NCI-H2029 (cell line): ENCODE measurements around the gene RNF34.
A peak's percentile ranks its signal among the peaks of the same experiment; 100 is the strongest.
"Not testable (repeated sequence)": the region's sequence is repeated elsewhere in the genome, so short reads cannot be mapped to it uniquely, and the experiment has no call there.

Source experiments
- DNase-seq: peaks from one replicate; lab custom pipeline; 2025; lab: John Stamatoyannopoulos, UW

RNF34 gene

GRCh38 chr12:121399391-121400331, at the start of gene RNF34:
TSS of gene RNF34 (plus strand) at chr12:121400118. CDS start at chr12:121400213, 95 bp downstream.
- peak; percentile 98 for DNase-seq

GRCh38 chr12:121351820-121352681, 47.9 kb upstream of the RNF34 start, which contains the start of gene ANAPC5:
TSS of gene ANAPC5 (minus strand) at chr12:121352411. CDS start at chr12:121352340, 71 bp downstream.
- DNase-seq: peak; percentile 96

- peak; percentile 73 for DNase-seq
Measured at GRCh38 chr12:121352682-121353018, 47.3 kb upstream of the RNF34 start.

- no peak for DNase-seq
Measured at GRCh38 chr12:121355818-121356217, 44.1 kb upstream of the RNF34 start.

GRCh38 chr12:121356657-121357056, 43.3 kb upstream of the RNF34 start:
- no peak for DNase-seq

GRCh38 chr12:121357331-121357730, 42.6 kb upstream of the RNF34 start:
- no peak for DNase-seq

- no peak for DNase-seq
Measured at GRCh38 chr12:121358073-121358472, 41.8 kb upstream of the RNF34 start.

- no peak for DNase-seq
Measured at GRCh38 chr12:121364683-121365121, 35.2 kb upstream of the RNF34 start.

GRCh38 chr12:121365416-121366062, 34.4 kb upstream of the RNF34 start:
- no peak for DNase-seq

GRCh38 chr12:121366063-121366459, 33.9 kb upstream of the RNF34 start:
- DNase-seq: no peak

- DNase-seq: no peak
Measured at GRCh38 chr12:121371404-121371803, 28.5 kb upstream of the RNF34 start.

- DNase-seq: no peak
Measured at GRCh38 chr12:121373755-121374154, 26.2 kb upstream of the RNF34 start.

- DNase-seq: not testable (repeated sequence)
Measured at GRCh38 chr12:121374336-121374735, 25.6 kb upstream of the RNF34 start.

GRCh38 chr12:121374945-121375584, 24.9 kb upstream of the RNF34 start:
- not testable (repeated sequence) for DNase-seq

GRCh38 chr12:121376754-121377697, 22.9 kb upstream of the RNF34 start:
- no peak for DNase-seq

- no peak for DNase-seq
Measured at GRCh38 chr12:121378736-121379135, 21.2 kb upstream of the RNF34 start.

GRCh38 chr12:121379945-121380344, 20.0 kb upstream of the RNF34 start:
- DNase-seq: no peak

- DNase-seq: no peak
Measured at GRCh38 chr12:121383601-121384021, 16.3 kb upstream of the RNF34 start.

- not testable (repeated sequence) for DNase-seq
Measured at GRCh38 chr12:121384891-121385290, 15.0 kb upstream of the RNF34 start.

- DNase-seq: no peak
Measured at GRCh38 chr12:121388421-121388981, 11.4 kb upstream of the RNF34 start.
